ES-I3 (cell line): ENCODE data around the gene FAAH.

Experiments
- H3K36me3 ChIP-seq: 2 replicates; pipeline ENCODE4 v1.6.1; 2013; ENCODE audit warnings: mild to moderate bottlenecking, low read length, control low read depth, moderate library complexity; ENCODE audit not compliant: insufficient read depth
- H3K4me1 ChIP-seq: 2 replicates; pipeline ENCODE4 v1.6.1; 2013; ENCODE audit warnings: mild to moderate bottlenecking, control low read depth, low read length; ENCODE audit not compliant: insufficient read depth
- H3K9ac ChIP-seq: 2 replicates; pipeline ENCODE4 v1.6.1; 2013; ENCODE audit warnings: low read depth, mild to moderate bottlenecking, low read length, moderate library complexity
- H3K9me3 ChIP-seq: 2 replicates; pipeline ENCODE4 v1.6.1; 2013; ENCODE audit warnings: mild to moderate bottlenecking, low read length, moderate library complexity; ENCODE audit not compliant: control insufficient read depth, insufficient read depth

The FAAH gene

DNA sequence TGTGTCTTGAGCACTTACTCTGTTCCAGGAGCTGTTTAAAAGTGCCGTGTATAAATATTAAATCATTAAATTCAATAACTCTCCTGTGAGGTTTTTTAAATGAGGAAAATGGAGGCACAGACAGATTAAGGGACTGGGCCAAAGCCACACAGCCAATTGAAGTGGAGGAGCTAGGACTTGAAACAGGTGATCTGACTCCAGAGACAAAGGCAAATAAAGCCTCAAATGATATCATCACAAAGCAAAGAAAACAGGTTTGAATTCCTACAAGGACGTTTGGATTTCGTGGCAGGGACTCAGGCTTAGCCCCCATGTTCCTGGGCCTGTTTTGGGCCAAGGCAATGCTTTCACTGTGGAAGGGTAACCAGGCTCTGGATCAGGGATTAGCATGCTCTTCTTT, 50.3 kb downstream of the FAAH start:
- H3K9ac ChIP-seq = no peak overlapping the region
- H3K36me3 ChIP-seq = no peaks in the 10 kb centered on the region
- no peaks in the 10 kb centered on the region for H3K9me3 ChIP-seq
- H3K4me1 ChIP-seq = peaks cover 14% of the 10 kb centered on the region

DNA sequence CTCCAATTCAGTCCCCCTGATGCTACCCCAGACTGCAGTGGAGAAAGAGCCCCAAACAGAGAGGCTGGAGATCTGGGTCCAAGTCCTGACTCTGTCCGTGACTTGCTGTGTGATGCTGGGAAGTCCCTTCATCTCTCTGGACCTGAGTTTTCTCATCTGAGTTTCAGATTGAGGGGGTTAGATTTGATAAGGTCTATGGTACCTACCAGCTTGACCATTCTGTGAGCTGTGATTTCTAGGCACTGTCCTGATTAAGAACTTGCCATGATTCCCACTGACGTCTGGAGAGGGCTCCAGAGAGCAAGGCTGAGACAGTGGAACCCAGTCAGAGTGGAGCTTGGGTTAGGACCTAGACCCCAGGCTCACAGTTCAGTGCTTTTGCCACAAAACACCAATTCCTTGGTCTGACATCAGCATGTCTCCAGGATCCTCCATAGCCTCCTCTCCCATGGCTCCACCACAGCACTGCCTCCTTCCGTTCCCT, 51.7 kb downstream of the FAAH start:
- H3K4me1 ChIP-seq = peaks cover 23% of the 10 kb centered on the region
- H3K9me3 ChIP-seq = no peaks in the 10 kb centered on the region
- no peak overlapping the region for H3K9ac ChIP-seq
- H3K36me3 ChIP-seq = no peaks in the 10 kb centered on the region

GRCh38 chr1:46446646-46447498, 52.8 kb downstream of the FAAH start:
- Histone ChIP-seq H3K9me3 (no peaks in the 10 kb centered on the region), H3K9ac (no peak overlapping the region), H3K4me1 (peaks cover 27% of the 10 kb centered on the region), H3K36me3 (no peaks in the 10 kb centered on the region)

- H3K36me3 ChIP-seq = no peaks in the 10 kb centered on the region
- H3K4me1 ChIP-seq = peaks cover 27% of the 10 kb centered on the region
- peak overlapping the region; percentile 60; the same call in 1 of the 2 replicates for H3K9ac ChIP-seq
- H3K9me3 ChIP-seq = no peaks in the 10 kb centered on the region
Measured at GRCh38 chr1:46447499-46448108, 53.5 kb downstream of the FAAH start.

DNA sequence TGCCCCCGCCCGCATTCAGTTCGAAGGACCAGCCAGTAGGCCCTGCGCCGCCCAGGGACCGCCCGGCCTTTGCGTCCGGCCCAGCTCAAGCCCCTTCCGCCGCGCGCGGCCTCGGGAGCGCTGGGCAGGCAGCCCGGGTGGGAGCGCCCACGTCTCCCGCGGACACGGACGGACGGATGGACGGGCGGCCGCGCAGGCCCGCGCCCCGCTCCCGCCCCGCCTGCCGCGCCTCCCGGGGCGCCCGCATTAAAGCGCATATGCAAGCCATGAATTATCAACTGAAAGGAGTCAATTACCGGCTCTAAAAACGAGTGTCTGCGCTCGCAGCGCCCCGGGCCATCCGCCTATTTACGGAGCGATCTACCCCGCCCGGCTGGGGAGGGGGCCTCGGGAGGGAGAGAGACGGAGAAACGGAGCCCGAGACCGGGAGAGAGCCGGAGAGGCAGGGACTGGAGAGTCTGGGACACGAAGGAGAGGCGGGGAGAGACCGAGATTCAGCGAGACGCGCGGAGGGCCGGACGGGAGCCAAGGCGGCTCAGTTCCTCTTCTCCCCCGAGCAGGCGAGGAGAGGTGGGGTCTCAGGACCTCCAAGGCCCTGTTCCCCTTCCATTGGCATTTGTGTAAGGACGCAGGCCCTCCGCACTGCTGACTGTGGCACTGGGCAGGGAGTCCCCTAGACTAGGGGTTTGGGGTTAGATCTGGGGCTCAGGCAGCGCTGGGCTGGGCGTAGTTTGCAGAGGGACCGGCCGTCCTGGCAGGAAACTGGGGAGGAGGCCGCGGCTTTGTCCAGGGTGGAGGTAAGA, 54.2 kb downstream of the FAAH start:
- H3K9ac ChIP-seq = peak overlapping the region; percentile 60
- no peaks in the 10 kb centered on the region for H3K9me3 ChIP-seq
- peaks cover 29% of the 10 kb centered on the region for H3K4me1 ChIP-seq
- H3K36me3 ChIP-seq = no peaks in the 10 kb centered on the region

DNA sequence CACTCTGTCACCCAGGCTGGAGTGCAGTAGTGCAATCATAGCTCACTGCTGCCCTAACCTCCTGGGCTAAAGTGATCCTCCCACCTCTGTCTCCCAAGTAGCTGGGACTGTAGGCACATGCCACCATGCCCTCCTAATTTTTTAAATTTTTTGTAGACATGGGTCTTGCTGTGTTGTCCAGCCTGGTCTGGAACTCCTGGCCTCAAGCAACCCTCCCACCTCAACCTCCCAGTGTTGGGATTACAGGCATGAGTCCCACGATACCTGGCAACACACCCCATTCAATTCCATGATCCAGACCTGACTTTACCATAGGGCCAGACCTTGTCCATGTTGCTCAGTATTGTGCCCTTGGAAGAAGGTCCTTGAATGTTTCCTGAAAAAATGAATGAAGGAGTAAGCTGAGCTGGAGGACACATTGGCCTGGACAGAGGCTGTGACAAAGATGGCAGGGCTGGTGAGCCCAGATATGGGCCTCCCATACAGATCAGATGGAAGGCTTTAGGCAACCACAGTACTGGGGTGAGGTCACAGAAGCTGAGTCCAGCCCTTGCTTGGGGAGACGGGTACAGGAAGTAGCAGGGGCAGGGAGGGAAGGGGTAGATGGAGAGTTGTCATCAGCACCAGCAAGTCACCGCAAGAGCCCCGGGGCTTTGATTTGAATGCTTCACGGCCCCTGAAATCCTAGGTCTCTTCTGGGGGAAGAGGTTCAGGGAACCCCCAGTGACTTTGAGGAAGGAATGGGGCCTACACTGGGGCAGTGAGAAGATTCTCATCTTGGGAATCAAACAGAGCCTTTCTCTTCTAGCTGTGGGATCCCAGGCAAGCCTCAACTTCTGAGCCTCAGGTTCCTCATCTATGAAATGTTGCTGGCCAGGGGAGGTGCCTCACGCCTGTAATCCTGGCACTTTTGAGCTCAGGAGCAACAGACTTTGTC, 55.4 kb downstream of the FAAH start:
- no peak overlapping the region for H3K9ac ChIP-seq
- no peaks in the 10 kb centered on the region for H3K9me3 ChIP-seq
- no peaks in the 10 kb centered on the region for H3K36me3 ChIP-seq
- peaks cover 34% of the 10 kb centered on the region for H3K4me1 ChIP-seq

GRCh38 chr1:46450160-46450517, 56.0 kb downstream of the FAAH start:
- Histone ChIP-seq H3K36me3 (no peaks in the 10 kb centered on the region), H3K9ac (no peak overlapping the region), H3K4me1 (peaks cover 34% of the 10 kb centered on the region), H3K9me3 (no peaks in the 10 kb centered on the region)

DNA sequence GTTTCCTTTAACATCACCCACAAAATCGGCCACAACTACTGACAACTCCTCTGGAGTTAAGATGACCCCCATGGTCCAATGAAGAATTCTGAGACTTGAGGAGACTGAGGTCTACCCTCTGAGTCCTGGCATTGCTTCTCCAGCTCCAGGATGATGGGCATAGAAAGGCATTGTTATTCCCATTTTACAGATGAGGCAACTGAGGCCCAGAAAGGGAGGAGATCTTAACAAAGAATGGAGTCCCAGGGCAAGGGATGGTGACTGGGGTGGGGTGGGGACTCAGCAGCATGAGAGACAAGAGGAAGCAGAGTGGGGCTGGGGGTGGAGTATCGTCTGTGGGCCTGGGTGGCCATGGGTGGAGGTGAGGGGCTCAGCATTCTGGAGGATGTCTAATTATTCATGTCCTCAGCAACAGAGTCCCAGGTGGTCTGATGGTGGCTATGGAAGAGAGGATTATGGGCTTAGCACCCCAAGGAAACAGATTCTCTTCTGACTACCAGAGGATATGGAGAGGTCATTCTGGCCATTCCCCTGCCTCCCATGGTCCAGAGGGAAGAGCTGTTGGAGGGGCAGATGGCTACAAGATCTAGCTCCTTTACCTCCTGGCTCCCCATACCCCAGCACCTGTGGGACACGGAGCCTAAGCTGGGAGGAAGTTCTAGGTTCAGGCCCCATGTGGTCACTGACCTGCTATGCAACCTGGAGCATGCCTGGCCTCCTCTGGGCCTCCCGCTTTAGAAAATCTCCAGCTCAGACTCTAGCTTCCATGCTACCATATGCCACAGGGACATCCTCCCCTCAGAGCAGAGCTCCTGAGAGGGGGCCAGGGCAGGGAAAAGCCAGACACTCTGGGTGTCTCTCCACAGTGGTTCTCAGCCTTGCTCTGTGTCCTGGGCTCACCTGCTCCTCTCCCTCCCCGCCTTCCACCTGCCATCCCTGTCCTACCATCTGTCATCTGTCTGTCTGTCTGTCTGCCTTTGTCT, 58.1 kb downstream of the FAAH start:
- Histone ChIP-seq H3K36me3 (no peaks in the 10 kb centered on the region), H3K9ac (peak overlapping the region; percentile 26; the same call in 1 of the 2 replicates), H3K9me3 (no peaks in the 10 kb centered on the region), H3K4me1 (peaks cover 26% of the 10 kb centered on the region)

DNA sequence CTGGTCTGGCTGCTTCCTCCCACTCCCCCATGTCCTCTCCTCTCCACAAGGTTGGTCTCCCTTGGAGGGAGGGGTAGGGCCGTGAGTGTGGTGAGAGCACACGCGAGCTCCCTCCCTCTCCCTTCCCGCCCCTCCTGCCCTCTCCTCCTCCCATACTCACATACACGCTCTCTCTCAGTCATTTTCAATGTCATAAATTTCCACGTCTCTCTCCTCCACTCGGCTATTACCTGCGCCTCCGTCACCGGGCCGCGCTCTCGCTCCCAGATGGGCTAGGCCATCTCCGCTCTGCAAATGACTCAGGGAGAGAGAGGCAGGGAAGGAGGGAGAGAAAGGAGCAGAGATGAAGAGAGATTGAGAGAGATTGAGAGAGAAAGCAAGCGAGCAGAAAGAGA, 58.8 kb downstream of the FAAH start:
- Histone ChIP-seq H3K4me1 (peaks cover 23% of the 10 kb centered on the region), H3K9me3 (no peaks in the 10 kb centered on the region), H3K36me3 (no peaks in the 10 kb centered on the region), H3K9ac (peak overlapping the region; percentile 26; the same call in 1 of the 2 replicates)

DNA sequence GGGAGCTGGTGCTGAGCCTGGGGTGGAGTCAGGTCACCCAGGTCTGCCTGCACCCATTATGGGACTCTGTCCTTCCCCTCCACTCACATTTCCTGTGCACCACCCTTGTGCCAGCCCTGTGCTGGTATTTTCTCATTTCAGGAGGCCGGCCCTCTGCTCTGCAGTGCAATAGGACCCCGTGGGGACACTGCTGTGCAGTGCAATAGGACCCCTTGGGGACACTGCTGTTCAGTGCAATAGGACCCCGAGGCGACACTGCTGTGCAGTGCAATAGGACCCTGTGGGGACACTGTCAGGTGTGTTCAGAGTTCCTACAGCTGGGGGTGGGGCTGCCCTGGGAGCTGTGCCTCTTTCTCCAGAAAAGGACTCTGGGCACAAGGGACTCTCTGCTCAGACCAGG, 59.3 kb downstream of the FAAH start:
- H3K9me3 ChIP-seq = no peaks in the 10 kb centered on the region
- H3K36me3 ChIP-seq = no peaks in the 10 kb centered on the region
- no peak overlapping the region for H3K9ac ChIP-seq
- peaks cover 23% of the 10 kb centered on the region for H3K4me1 ChIP-seq

- Histone ChIP-seq H3K9me3 (no peaks in the 10 kb centered on the region), H3K9ac (no peak overlapping the region), H3K4me1 (peaks cover 10% of the 10 kb centered on the region; the same call in 1 of the 2 replicates), H3K36me3 (no peaks in the 10 kb centered on the region)
Measured at GRCh38 chr1:46455951-46456350, 61.8 kb downstream of the FAAH start.

- H3K36me3 ChIP-seq = no peaks in the 10 kb centered on the region
- no peaks in the 10 kb centered on the region for H3K9me3 ChIP-seq
- H3K9ac ChIP-seq = no peak overlapping the region
- H3K4me1 ChIP-seq = peaks cover 7% of the 10 kb centered on the region; the same call in 1 of the 2 replicates
Measured at GRCh38 chr1:46456411-46456963, 62.4 kb downstream of the FAAH start.
